Heart left ventricle (tissue), 13 donors: Measurements from ENCODE around the gene RIN3.

ENCODE experiments used
- POLR2A ChIP-seq, 2 donors: fragments of 450-650 bp; IDR thresholded peaks; one replicate each; pipeline ENCODE4 v1.6.1; 2017; ENCODE audit warnings: antibody characterized with exemption in 2 of 2, mild to moderate bottlenecking in 2 of 2, moderate library complexity in 2 of 2
- TF ChIP-seq, protein P1 (sequence below), 12 donors: fragments of 200-600 bp; sonication (generic) in 4 of 12; IDR thresholded peaks; one replicate each; pipeline versions ENCODE4 v1.5.0 to v1.8.0; 2018 to 2022; ENCODE audit warnings: antibody characterized with exemption in 12 of 12, mild to moderate bottlenecking in 5 of 12
- donor health status: ischemic (EF 13 %, LVEDD 7.1; RV severe dilation, severe dysfunction).
- donor health status: DM: no; HTN: yes; CAD: no.
- donor health status: DM: no; HTN: no; CAD: no.
- donor health status: ischemic (EF 25% LVEDD 6.9; RV normal size, moderate dysfunction).
- donor health status: ischemic (EF 25% LVEDD 5.7; RV mildly dilated, moderate dysfunction).
- donor health status: ischemic (EF 35%, LVEDD 5.7; RV mildly dilated, moderate dysfunction).
- donor health status: nonischemic (EF 11% LVEDD 7.7; RV severe dilation, severe dysfunction).
- donor health status: DM: yes; HTN: yes; CAD: no.
- donor health status: PGD.
- donor health status: ischemic (EF 29% LVEDD 5.4; RV normal size, mild dysfunction).
- donor health status: nonischemic (EF 23%, LVEDD 6.1; RV moderate dilation, normal function).

DNA sequence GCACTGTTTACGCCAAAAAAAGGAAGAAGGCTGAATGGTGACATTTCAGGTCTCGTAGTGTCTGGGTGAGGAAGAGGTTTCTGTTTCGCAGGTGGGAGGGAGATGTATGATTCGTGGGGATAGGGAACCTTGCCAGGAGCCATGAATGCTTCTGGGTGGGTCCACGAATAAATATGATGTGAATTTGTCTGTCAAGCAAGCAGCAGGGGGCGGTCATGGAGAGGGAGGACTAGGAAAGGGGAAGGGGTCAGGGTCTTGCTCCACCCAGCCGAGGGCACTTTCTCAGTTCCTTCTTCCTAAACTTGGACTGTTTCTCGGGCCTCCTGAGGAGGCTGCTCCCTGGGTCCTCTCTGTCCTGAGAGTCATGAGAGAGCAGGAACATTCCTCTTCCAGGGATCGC, 162.4 kb downstream of the RIN3 start:
- no peak for TF ChIP-seq POLR2A (IDR thresholded peaks at IDR 0.05)
- TF ChIP-seq, protein P1, sequence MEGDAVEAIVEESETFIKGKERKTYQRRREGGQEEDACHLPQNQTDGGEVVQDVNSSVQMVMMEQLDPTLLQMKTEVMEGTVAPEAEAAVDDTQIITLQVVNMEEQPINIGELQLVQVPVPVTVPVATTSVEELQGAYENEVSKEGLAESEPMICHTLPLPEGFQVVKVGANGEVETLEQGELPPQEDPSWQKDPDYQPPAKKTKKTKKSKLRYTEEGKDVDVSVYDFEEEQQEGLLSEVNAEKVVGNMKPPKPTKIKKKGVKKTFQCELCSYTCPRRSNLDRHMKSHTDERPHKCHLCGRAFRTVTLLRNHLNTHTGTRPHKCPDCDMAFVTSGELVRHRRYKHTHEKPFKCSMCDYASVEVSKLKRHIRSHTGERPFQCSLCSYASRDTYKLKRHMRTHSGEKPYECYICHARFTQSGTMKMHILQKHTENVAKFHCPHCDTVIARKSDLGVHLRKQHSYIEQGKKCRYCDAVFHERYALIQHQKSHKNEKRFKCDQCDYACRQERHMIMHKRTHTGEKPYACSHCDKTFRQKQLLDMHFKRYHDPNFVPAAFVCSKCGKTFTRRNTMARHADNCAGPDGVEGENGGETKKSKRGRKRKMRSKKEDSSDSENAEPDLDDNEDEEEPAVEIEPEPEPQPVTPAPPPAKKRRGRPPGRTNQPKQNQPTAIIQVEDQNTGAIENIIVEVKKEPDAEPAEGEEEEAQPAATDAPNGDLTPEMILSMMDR (IDR thresholded peaks at IDR 0.05) = no peak
